GM12878 (cell line): ENCODE measurements around the gene ZSCAN20. TPM values are rescaled to one million over a fixed set of nuclear protein-coding genes. Genes with fewer than 3 reads are reported as not detected.

Experiments used
- ATAC-seq: fragments of 200-7000 bp; cut with Tn5 transposase; 3 replicates; pipeline ENCODE4 v1.9.1; 2020; ENCODE audit warnings: mild to moderate bottlenecking, moderate library complexity
- BruUV-seq: library from RNA; stranded (reverse); fragments of 400-500 nt; replicated peaks from 2 replicates; lab custom pipeline; 2021; lab: Mats Ljungman, UMichigan
- CTCF ChIA-PET: fragments of 300-600 bp; sonication (Branson Sonifier 250); formaldehyde crosslinking; extraction: SDS; loops from one replicate; lab custom pipeline; 2021; ENCODE audit warnings: inconsistent platforms; lab: Yijun Ruan, JAX
- POLR2A ChIA-PET: fragments of 350-600 bp; formaldehyde crosslinking; extraction: SDS; loops from one replicate; lab custom pipeline; 2021; ENCODE audit warnings: inconsistent platforms; lab: Charles Lee
- RAD21 ChIA-PET: fragments of 300-600 bp; sonication (Branson Sonifier 250); formaldehyde crosslinking; loops from one replicate; lab custom pipeline; 2023; ENCODE audit warnings: antibody characterized with exemption; ENCODE audit not compliant: unreplicated experiment; lab: Charles Lee
- SMC1A ChIA-PET: fragments of 300-600 bp; sonication (Branson Sonifier 250); formaldehyde crosslinking; loops from one replicate; lab custom pipeline; 2023; ENCODE audit not compliant: unreplicated experiment, uncharacterized antibody; lab: Charles Lee
- DNase-seq: peaks from one replicate; pipeline ENCODE4 v3.0.0-alpha.2; 2011; ENCODE audit warnings: low read depth, low spot score
- FAIRE-seq: peaks from 3 replicates; lab custom pipeline; 2011; peaks lifted over from hg19 to GRCh38; lab: Jason Lieb, UNC
- H2AFZ ChIP-seq: 2 replicates; pipeline ENCODE4 v1.6.0; 2011; ENCODE audit warnings: low read depth, low read length, control low read depth; ENCODE audit not compliant: control insufficient read depth
- H3K27ac ChIP-seq: 2 replicates; pipeline ENCODE4 v1.5.1; 2011; ENCODE audit warnings: control low read depth; ENCODE audit not compliant: control insufficient read depth, insufficient read depth
- H3K27me3 ChIP-seq, 2 experiments: replicated peaks in 1 of 2; 2 replicates each; pipeline versions ENCODE4 v1.6.0 to v1.6.1; 2011; ENCODE audit warnings: low read length in 1 of 2; ENCODE audit not compliant: control insufficient read depth in 2 of 2, insufficient read depth in 2 of 2
- H3K36me3 ChIP-seq, 2 experiments: 2 replicates each; pipeline ENCODE4 v1.5.1; 2011; ENCODE audit warnings: low read length in 1 of 2; ENCODE audit not compliant: control insufficient read depth in 2 of 2, insufficient read depth in 2 of 2
- H3K4me1 ChIP-seq: 2 replicates; pipeline ENCODE4 v1.6.1; 2011; ENCODE audit warnings: mild to moderate bottlenecking, low read length, moderate library complexity, mixed read lengths; ENCODE audit not compliant: control insufficient read depth, insufficient read depth
- H3K4me2 ChIP-seq: 2 replicates; pipeline ENCODE4 v1.6.0; 2011; ENCODE audit warnings: control low read depth; ENCODE audit not compliant: control insufficient read depth, insufficient read depth
- H3K4me3 ChIP-seq: fragments of 200-600 bp; sonication (generic); 2 replicates; pipeline ENCODE4 v1.5.1; 2016
- H3K79me2 ChIP-seq: 2 replicates; pipeline ENCODE4 v1.6.0; 2011; ENCODE audit warnings: low read length; ENCODE audit not compliant: control insufficient read depth, insufficient read depth
- H3K9ac ChIP-seq: 2 replicates; pipeline ENCODE4 v1.8.0; 2011; ENCODE audit warnings: low read length, control low read depth, mixed read lengths; ENCODE audit not compliant: control insufficient read depth, insufficient read depth
- H3K9me3 ChIP-seq: replicated peaks from 3 replicates; pipeline ENCODE4 v1.5.1; 2011; ENCODE audit warnings: mild to moderate bottlenecking, low read length; ENCODE audit not compliant: control insufficient read depth, insufficient read depth
- H4K20me1 ChIP-seq: 2 replicates; pipeline ENCODE4 v1.6.0; 2011; ENCODE audit not compliant: control insufficient read depth, insufficient read depth
- BCL11A ChIP-seq: IDR thresholded peaks from 2 replicates; pipeline ENCODE4 v1.6.1; 2011; ENCODE audit warnings: low read depth, low read length
- CTCF ChIP-seq, 3 experiments: IDR thresholded peaks in 2 of 3; conservative IDR thresholded peaks in 1 of 3; 2 replicates each; pipeline ENCODE4 v1.5.1; 2011; ENCODE audit warnings: low read depth in 3 of 3, low read length in 3 of 3, mild to moderate bottlenecking in 3 of 3, control low read depth in 2 of 3, moderate library complexity in 2 of 3, inconsistent platforms in 1 of 3, mixed read lengths in 1 of 3; ENCODE audit not compliant: control insufficient read depth in 2 of 3, insufficient read depth in 1 of 3; ENCODE audit errors: extremely low read depth in 1 of 3
- HDAC2 ChIP-seq: fragments of 200-600 bp; sonication (generic); IDR thresholded peaks from 2 replicates; pipeline ENCODE4 v1.6.1; 2017
- KLF5 ChIP-seq: fragments of 450-650 bp; IDR thresholded peaks from 2 replicates; pipeline ENCODE4 v1.6.1; 2014; ENCODE audit warnings: mild to moderate bottlenecking; ENCODE audit not compliant: partially characterized antibody
- MEF2A ChIP-seq: IDR thresholded peaks from 2 replicates; pipeline ENCODE4 v1.6.1; 2011; ENCODE audit warnings: low read depth, mild to moderate bottlenecking, low read length, moderate library complexity; ENCODE audit not compliant: insufficient read depth
- SIN3A ChIP-seq: IDR thresholded peaks from 2 replicates; pipeline ENCODE4 v1.6.1; 2012; ENCODE audit warnings: low read depth, low read length, improper control_type of control experiment
- WGBS: methylation state at CpG from one replicate; pipeline ENCODE4 v1.1.6; 2016; ENCODE audit warnings: low lambda C conversion rate; ENCODE audit not compliant: insufficient replicate concordance, insufficient coverage; ENCODE audit errors: missing lambda C conversion rate; 5-methylcytosine and 5-hydroxymethylcytosine counted together
- in situ Hi-C: fragments of 300-500 bp; cut with MboI; formaldehyde crosslinking; loops from 9 replicates; pipeline ENCODE4 v1.14.3; 2018; ENCODE audit warnings: mixed read lengths
- intact Hi-C: fragments of 100-400 bp; cut with micrococcal nuclease; formaldehyde crosslinking; loops from one replicate; pipeline ENCODE4 v1.14.2; 2022; ENCODE audit not compliant: unreplicated experiment
- polyA plus RNA-seq, 11 experiments: library from polyadenylated mRNA; depleted of rRNA in 4 of 11; unstranded in 6 of 11; stranded (reverse) in 5 of 11; fragments of >200 nt; fragmentation: Nextera tagmentation in 4 of 11; fragmentation: Illumina TruSeq in 1 of 11; extraction: Ambion mirVana in 4 of 11; extraction: Trizol in 1 of 11; gene quantifications; 1 replicate in 1 of 11; 2 replicates in 10 of 11; pipeline versions ENCODE4 v1.2.1 to v1.2.3, GENCODE V29; 2011 to 2016; ENCODE audit warnings: inconsistent platforms in 2 of 11, missing spikeins in 2 of 11, low read depth in 1 of 11
- total RNA-seq, 4 experiments: library from RNA; depleted of rRNA in 3 of 4; stranded (reverse); fragments of >200 nt in 3 of 4; fragmentation: Illumina TruSeq in 1 of 4; extraction: Trizol in 1 of 4; gene quantifications; 2 replicates each; pipeline versions ENCODE4 v1.2.1 to v1.2.3, GENCODE V29; 2013 to 2021
- TF ChIP-seq, protein P1 (sequence below): fragments of 450-650 bp; IDR thresholded peaks from 2 replicates; pipeline ENCODE4 v1.6.1; 2017; ENCODE audit warnings: antibody characterized with exemption, mild to moderate bottlenecking, moderate library complexity

Gene ZSCAN20
- total and polyA plus RNA-seq, 10 of the 15 experiments (the other 5 are each of a cell fraction or from before 2014, with no cell fraction given), result 0.35 to 5.1 (median 2.4) TPM

DNA sequence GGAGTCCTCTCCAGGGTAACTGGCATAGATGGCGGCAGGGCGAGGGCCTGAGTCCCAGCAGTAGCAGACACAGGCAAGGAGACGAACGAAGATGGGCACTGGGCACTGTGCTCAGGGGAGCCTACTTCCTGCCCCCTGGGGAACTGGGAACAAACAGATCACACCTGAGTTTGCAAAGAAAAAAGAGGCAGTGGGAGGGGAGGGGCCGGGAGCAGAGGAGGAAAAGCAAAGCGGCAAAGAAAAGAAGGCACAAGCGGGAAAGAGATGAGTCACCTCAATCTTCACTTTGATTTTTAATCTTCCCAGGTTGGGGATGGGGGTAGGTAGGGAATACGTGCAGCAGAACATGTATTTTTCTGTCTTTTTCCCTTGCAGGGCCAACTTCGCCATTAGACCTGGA, 44.0 kb downstream of the ZSCAN20 start (continued):
- TF ChIP-seq KLF5, result no peak
- no peak for TF ChIP-seq BCL11A
- no peak for TF ChIP-seq HDAC2
- TF ChIP-seq CTCF (IDR thresholded peaks at IDR 0.05 in 2 of 3, conservative IDR thresholded peaks at IDR 0.05 in 1 of 3; ENCODE audit: control insufficient read depth in 2 of 3, extremely low read depth in 1 of 3, insufficient read depth in 1 of 3, low read depth in 3 of 3, low read length in 3 of 3), result no peak
- TF ChIP-seq, all 136 proteins: peak for 0

- SMC1A ChIA-PET, result no interaction called here
Observed at GRCh38 chr1:33516891-33517567, 44.6 kb downstream of the ZSCAN20 start.

More at GRCh38 chr1:33516891-33517567, 44.6 kb downstream of the ZSCAN20 start:
- Histone ChIP-seq H3K4me3 (no peak overlapping the region), H3K36me3 (no peaks in the 10 kb centered on the region), H3K27ac (no peak overlapping the region), H3K9me3 (no peaks in the 10 kb centered on the region), H2AFZ (no peak overlapping the region), H3K27me3 (peaks cover 0 to 3% of the 10 kb centered on the region in 2 experiments; a peak in 3 of 4 replicates), H3K4me1 (no peaks in the 10 kb centered on the region), H3K79me2 (no peaks in the 10 kb centered on the region), H3K9ac (no peak overlapping the region), H4K20me1 (no peaks in the 10 kb centered on the region), H3K4me2 (no peak overlapping the region)
- POLR2A ChIA-PET, result no interaction called here
- DNase-seq, result no peak
- no TSS peak for BruUV-seq
- RAD21 ChIA-PET, result no interaction called here
- 10% methylated on average over 8 of the region's 8 CpGs for WGBS
- in situ Hi-C loops, result no loop called here
- no peak for TF ChIP-seq SIN3A
- TF ChIP-seq, protein P1, sequence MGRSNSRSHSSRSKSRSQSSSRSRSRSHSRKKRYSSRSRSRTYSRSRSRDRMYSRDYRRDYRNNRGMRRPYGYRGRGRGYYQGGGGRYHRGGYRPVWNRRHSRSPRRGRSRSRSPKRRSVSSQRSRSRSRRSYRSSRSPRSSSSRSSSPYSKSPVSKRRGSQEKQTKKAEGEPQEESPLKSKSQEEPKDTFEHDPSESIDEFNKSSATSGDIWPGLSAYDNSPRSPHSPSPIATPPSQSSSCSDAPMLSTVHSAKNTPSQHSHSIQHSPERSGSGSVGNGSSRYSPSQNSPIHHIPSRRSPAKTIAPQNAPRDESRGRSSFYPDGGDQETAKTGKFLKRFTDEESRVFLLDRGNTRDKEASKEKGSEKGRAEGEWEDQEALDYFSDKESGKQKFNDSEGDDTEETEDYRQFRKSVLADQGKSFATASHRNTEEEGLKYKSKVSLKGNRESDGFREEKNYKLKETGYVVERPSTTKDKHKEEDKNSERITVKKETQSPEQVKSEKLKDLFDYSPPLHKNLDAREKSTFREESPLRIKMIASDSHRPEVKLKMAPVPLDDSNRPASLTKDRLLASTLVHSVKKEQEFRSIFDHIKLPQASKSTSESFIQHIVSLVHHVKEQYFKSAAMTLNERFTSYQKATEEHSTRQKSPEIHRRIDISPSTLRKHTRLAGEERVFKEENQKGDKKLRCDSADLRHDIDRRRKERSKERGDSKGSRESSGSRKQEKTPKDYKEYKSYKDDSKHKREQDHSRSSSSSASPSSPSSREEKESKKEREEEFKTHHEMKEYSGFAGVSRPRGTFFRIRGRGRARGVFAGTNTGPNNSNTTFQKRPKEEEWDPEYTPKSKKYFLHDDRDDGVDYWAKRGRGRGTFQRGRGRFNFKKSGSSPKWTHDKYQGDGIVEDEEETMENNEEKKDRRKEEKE, result no peak
- TF ChIP-seq MEF2A, result no peak
- intact Hi-C loops, result no loop called here
- CTCF ChIA-PET, result no interaction called here
- ATAC-seq, result no peak
- FAIRE-seq, result no peak
